Ishikawa (cell line): ENCODE results near the gene CLCN4.

ENCODE experiments used
- CEBPB ChIP-seq: IDR thresholded peaks from 2 replicates; pipeline ENCODE4 v1.6.1; 2012
- CREB1 ChIP-seq: IDR thresholded peaks from 2 replicates; pipeline ENCODE4 v1.6.1; 2012; ENCODE audit warnings: low read depth
- EGR1 ChIP-seq: IDR thresholded peaks from 2 replicates; pipeline ENCODE4 v1.6.1; 2012
- EP300 ChIP-seq: IDR thresholded peaks from 2 replicates; pipeline ENCODE4 v1.6.1; 2012; ENCODE audit warnings: borderline replicate concordance
- FOXM1 ChIP-seq: IDR thresholded peaks from 2 replicates; pipeline ENCODE4 v1.6.1; 2012; ENCODE audit warnings: low read depth, borderline replicate concordance
- NFIC ChIP-seq: IDR thresholded peaks from 2 replicates; pipeline ENCODE4 v1.6.1; 2012
- RAD21 ChIP-seq: IDR thresholded peaks from 2 replicates; pipeline ENCODE4 v1.6.1; 2012; ENCODE audit warnings: low read depth
- TAF1 ChIP-seq: IDR thresholded peaks from 2 replicates; pipeline ENCODE4 v1.6.1; 2012; ENCODE audit warnings: low read depth, mild to moderate bottlenecking
- TCF12 ChIP-seq: IDR thresholded peaks from 2 replicates; pipeline ENCODE4 v1.6.1; 2012; ENCODE audit warnings: low read depth
- TEAD4 ChIP-seq: IDR thresholded peaks from 2 replicates; pipeline ENCODE4 v1.6.1; 2012
- YY1 ChIP-seq: IDR thresholded peaks from 2 replicates; pipeline ENCODE4 v1.6.1; 2012; ENCODE audit warnings: low read depth
- ZBTB7A ChIP-seq: IDR thresholded peaks from 2 replicates; pipeline ENCODE4 v1.6.1; 2012; ENCODE audit warnings: low read depth
- TF ChIP-seq, protein P1 (sequence below): IDR thresholded peaks from 2 replicates; pipeline ENCODE4 v1.6.1; 2012
- TF ChIP-seq, protein P2 (sequence below): IDR thresholded peaks from 2 replicates; pipeline ENCODE4 v1.6.1; 2012; ENCODE audit warnings: low read depth, mild to moderate bottlenecking
- TF ChIP-seq, protein P3 (sequence below): IDR thresholded peaks from 2 replicates; pipeline ENCODE4 v1.6.1; 2012

Gene CLCN4

DNA sequence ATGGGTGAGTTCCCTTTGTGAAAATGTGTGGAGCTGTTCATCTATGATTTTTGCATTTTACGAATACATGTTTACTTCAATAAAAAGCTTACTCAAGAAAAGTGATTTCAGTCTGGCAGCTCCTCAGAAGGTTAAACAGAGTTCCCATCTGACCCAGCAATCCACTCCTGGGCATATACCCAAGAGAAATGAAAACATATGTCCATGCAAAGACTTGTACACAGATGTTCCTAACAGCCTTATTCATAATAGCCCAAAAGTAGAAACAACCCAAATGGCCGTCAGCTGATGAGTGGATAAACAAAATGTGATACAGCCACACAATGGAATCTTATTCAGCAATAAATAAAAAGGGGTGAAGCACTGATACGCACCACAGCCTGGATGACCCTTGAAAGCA is 20.8 kb downstream of the CLCN4 start:
- TF ChIP-seq, protein P1, sequence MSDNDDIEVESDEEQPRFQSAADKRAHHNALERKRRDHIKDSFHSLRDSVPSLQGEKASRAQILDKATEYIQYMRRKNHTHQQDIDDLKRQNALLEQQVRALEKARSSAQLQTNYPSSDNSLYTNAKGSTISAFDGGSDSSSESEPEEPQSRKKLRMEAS = no peak
- no peak for TF ChIP-seq RAD21
- TF ChIP-seq NFIC = no peak
- TF ChIP-seq FOXM1 = no peak
- TF ChIP-seq, protein P2, sequence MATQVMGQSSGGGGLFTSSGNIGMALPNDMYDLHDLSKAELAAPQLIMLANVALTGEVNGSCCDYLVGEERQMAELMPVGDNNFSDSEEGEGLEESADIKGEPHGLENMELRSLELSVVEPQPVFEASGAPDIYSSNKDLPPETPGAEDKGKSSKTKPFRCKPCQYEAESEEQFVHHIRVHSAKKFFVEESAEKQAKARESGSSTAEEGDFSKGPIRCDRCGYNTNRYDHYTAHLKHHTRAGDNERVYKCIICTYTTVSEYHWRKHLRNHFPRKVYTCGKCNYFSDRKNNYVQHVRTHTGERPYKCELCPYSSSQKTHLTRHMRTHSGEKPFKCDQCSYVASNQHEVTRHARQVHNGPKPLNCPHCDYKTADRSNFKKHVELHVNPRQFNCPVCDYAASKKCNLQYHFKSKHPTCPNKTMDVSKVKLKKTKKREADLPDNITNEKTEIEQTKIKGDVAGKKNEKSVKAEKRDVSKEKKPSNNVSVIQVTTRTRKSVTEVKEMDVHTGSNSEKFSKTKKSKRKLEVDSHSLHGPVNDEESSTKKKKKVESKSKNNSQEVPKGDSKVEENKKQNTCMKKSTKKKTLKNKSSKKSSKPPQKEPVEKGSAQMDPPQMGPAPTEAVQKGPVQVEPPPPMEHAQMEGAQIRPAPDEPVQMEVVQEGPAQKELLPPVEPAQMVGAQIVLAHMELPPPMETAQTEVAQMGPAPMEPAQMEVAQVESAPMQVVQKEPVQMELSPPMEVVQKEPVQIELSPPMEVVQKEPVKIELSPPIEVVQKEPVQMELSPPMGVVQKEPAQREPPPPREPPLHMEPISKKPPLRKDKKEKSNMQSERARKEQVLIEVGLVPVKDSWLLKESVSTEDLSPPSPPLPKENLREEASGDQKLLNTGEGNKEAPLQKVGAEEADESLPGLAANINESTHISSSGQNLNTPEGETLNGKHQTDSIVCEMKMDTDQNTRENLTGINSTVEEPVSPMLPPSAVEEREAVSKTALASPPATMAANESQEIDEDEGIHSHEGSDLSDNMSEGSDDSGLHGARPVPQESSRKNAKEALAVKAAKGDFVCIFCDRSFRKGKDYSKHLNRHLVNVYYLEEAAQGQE = no peak
- TF ChIP-seq EP300 = no peak
- no peak for TF ChIP-seq TAF1
- TF ChIP-seq, protein P3, sequence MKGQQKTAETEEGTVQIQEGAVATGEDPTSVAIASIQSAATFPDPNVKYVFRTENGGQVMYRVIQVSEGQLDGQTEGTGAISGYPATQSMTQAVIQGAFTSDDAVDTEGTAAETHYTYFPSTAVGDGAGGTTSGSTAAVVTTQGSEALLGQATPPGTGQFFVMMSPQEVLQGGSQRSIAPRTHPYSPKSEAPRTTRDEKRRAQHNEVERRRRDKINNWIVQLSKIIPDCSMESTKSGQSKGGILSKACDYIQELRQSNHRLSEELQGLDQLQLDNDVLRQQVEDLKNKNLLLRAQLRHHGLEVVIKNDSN = no peak
- no peak for TF ChIP-seq TCF12
- TF ChIP-seq YY1 = no peak
- no peak for TF ChIP-seq CEBPB
- TF ChIP-seq TEAD4 = no peak
- no peak for TF ChIP-seq ZBTB7A
- TF ChIP-seq CREB1 = no peak
- TF ChIP-seq EGR1 = no peak

GRCh38 chrX:10178866-10179463 is 22.2 kb downstream of the CLCN4 start:
- TF ChIP-seq ZBTB7A (no peak), EGR1 (no peak), RAD21 (no peak), CEBPB (no peak), YY1 (no peak), TAF1 (no peak), NFIC (no peak), TEAD4 (no peak), CREB1 (no peak)
- TF ChIP-seq, protein P1 = no peak
- TF ChIP-seq, protein P2 = no peak
- TF ChIP-seq, protein P3 = no peak

GRCh38 chrX:10183760-10184159 is 27.0 kb downstream of the CLCN4 start:
- TF ChIP-seq NFIC = no peak
- no peak for TF ChIP-seq CEBPB
- TF ChIP-seq, protein P2 = no peak

- TF ChIP-seq TCF12 (no peak), TEAD4 (no peak), TAF1 (no peak), NFIC (no peak), YY1 (no peak), RAD21 (no peak), CREB1 (no peak), ZBTB7A (no peak)
These were observed 27.6 kb downstream of the CLCN4 start for GRCh38 chrX:10184411-10184810.

DNA sequence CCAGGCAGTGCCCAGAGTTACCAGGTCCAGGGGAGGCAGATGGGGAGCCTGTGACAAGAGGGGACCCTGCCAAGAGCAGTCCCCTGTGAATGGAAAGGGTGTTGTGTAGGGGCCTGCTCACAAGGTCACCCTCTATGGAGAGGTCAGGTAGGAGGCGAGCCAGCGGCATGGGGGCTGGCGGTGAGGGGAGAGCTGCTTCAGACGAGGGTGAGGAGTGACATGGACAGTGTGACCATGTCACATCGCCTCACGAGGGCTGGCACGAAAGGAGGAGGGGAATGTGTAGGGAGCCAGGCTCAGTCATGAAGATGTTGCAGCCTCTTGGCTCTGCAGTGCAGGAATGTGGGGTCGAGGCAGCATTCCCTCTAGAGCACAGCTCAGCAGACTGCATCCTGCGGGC is 29.6 kb downstream of the CLCN4 start:
- TF ChIP-seq NFIC = no peak
- no peak for TF ChIP-seq EP300
- TF ChIP-seq, protein P3 = no peak
- TF ChIP-seq YY1 = no peak
- TF ChIP-seq TCF12 = no peak
- no peak for TF ChIP-seq ZBTB7A
- no peak for TF ChIP-seq FOXM1
- TF ChIP-seq RAD21 = no peak
- no peak for TF ChIP-seq CREB1
- TF ChIP-seq, protein P2 = no peak
- no peak for TF ChIP-seq TEAD4
